ENCODE measurements around the gene AKT3. TPM values are rescaled to one million over a fixed set of nuclear protein-coding genes. Genes with fewer than 3 reads are reported as not detected.
"Not testable (repeated sequence)": the region's sequence is repeated elsewhere in the genome, so short reads cannot be mapped to it uniquely, and the experiment has no call there.

The AKT3 gene
- total RNA-seq, 1 experiment from 2014 or later = 133 TPM

DNA sequence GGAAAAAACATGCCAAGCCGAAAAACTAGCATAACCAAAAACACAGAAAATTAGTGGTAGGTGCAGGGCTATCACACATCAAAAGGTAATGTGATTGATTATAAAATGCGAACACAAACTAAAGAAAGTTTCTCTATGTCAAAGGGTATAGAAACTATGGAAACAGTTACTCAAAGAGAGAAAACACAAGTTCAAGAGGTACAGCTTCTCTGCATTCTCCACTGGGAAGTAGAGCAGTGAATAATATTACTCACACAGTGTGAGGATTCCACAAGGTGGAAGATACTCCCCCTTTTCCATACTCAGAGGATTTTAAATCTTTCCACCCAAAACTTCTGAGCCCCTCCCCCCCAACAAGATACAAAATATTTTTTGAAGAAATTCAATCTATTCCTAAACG is 18.6 kb downstream of the AKT3 start:
- DNase-seq = no peak
- ChIA-PET POLR2A (ENCODE audit: unreplicated experiment) (no interaction called here), CTCF (no interaction called here)
- no peak for TF ChIP-seq EZH2 (IDR thresholded peaks at IDR 0.05; ENCODE audit: low read depth)
- TF ChIP-seq, protein P1, sequence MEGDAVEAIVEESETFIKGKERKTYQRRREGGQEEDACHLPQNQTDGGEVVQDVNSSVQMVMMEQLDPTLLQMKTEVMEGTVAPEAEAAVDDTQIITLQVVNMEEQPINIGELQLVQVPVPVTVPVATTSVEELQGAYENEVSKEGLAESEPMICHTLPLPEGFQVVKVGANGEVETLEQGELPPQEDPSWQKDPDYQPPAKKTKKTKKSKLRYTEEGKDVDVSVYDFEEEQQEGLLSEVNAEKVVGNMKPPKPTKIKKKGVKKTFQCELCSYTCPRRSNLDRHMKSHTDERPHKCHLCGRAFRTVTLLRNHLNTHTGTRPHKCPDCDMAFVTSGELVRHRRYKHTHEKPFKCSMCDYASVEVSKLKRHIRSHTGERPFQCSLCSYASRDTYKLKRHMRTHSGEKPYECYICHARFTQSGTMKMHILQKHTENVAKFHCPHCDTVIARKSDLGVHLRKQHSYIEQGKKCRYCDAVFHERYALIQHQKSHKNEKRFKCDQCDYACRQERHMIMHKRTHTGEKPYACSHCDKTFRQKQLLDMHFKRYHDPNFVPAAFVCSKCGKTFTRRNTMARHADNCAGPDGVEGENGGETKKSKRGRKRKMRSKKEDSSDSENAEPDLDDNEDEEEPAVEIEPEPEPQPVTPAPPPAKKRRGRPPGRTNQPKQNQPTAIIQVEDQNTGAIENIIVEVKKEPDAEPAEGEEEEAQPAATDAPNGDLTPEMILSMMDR (conservative IDR thresholded peaks at IDR 0.05) = no peak
- Histone ChIP-seq H3K4me3 (no peak overlapping the region), H4K20me1 (ENCODE audit: insufficient read depth) (0 out of 2 replicates have a peak, but pooled peaks cover 9% of the 10 kb centered on the region), H3K27ac (no peak overlapping the region), H3K9me2 (ENCODE audit: insufficient read depth) (no peaks in the 10 kb centered on the region), H3K4me2 (no peak overlapping the region), H3K4me1 (replicated peaks; ENCODE audit: insufficient read depth) (no peaks in the 10 kb centered on the region), H3K79me2 (ENCODE audit: low read depth) (peaks cover 76% of the 10 kb centered on the region), H3K36me3 (ENCODE audit: low read depth) (peaks cover 28% of the 10 kb centered on the region), H3K27me3 (ENCODE audit: insufficient read depth, low read depth) (no peaks in the 10 kb centered on the region), H3K9me3 (ENCODE audit: insufficient read depth, low read depth) (peaks cover 20% of the 10 kb centered on the region), H3F3A (ENCODE audit: insufficient read depth, low read depth) (no peaks in the 10 kb centered on the region; the same call in 1 of the 2 replicates), H2AFZ (no peak overlapping the region)
- BruUV-seq (replicated peaks) = no TSS peak
- intact Hi-C loops (cut with micrococcal nuclease; ENCODE audit: unreplicated experiment) = no loop called here

DNA sequence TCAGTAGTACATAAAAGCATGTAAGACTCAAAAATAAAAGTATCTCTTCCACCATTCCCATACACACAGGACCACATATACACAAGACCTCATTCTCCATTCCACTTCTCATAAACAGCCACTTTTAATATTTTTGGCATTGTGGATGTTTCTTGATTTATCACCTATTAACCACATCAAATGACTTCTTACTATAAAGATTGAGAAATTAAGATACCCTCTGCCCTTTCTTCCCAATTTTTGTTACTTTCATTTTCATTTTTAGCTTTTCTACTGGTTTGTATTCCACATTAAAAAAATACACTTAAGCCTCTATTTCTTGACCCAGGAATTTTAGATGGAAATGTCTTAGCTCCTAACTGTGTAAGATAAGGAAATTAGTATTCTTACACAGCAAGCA is 22.8 kb downstream of the AKT3 start:
- Histone ChIP-seq H3K4me2 (no peak overlapping the region), H2AFZ (no peak overlapping the region), H3K4me1 (replicated peaks; ENCODE audit: insufficient read depth) (no peaks in the 10 kb centered on the region), H3F3A (ENCODE audit: insufficient read depth, low read depth) (no peaks in the 10 kb centered on the region), H3K27ac (no peak overlapping the region), H3K36me3 (ENCODE audit: low read depth) (peaks cover 20% of the 10 kb centered on the region), H4K20me1 (ENCODE audit: insufficient read depth) (0 out of 2 replicates have a peak, but pooled peaks cover 4% of the 10 kb centered on the region), H3K4me3 (no peak overlapping the region), H3K79me2 (ENCODE audit: low read depth) (peaks cover 80% of the 10 kb centered on the region), H3K27me3 (ENCODE audit: insufficient read depth, low read depth) (no peaks in the 10 kb centered on the region), H3K9me2 (ENCODE audit: insufficient read depth) (no peaks in the 10 kb centered on the region), H3K9me3 (ENCODE audit: insufficient read depth, low read depth) (peaks cover 5% of the 10 kb centered on the region; the same call in 1 of the 2 replicates)
- intact Hi-C loops (cut with micrococcal nuclease; ENCODE audit: unreplicated experiment) = no loop called here
- CTCF ChIA-PET = no interaction called here
- TF ChIP-seq, protein P1 (conservative IDR thresholded peaks at IDR 0.05) = no peak
- no peak for TF ChIP-seq EZH2 (IDR thresholded peaks at IDR 0.05; ENCODE audit: low read depth)
- no TSS peak for BruUV-seq (replicated peaks)
- no peak for DNase-seq
- POLR2A ChIA-PET (ENCODE audit: unreplicated experiment) = no interaction called here

DNA sequence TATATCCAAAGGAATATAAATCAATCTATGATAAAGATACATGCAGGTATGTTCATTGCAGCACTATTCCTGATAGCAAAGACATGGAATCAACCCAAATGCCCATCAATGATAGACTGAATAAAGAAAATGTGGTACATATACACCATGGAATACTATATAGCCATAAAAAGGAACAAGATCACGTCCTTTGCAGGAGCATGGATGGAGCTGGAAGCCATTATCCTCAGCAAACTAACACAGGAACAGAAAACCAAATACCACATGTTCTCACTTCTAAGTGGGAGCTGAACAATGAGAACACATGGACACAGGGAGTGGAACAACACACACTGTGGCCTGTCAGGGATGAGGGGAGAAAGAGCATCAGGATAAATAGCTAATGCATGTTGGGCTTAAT is 25.1 kb downstream of the AKT3 start:
- H3K27ac ChIP-seq; H2AFZ ChIP-seq; H3K9me3 ChIP-seq (ENCODE audit: insufficient read depth, low read depth); CTCF ChIA-PET; H3K4me1 ChIP-seq (replicated peaks; ENCODE audit: insufficient read depth); BruUV-seq (replicated peaks); intact Hi-C loops (cut with micrococcal nuclease; ENCODE audit: unreplicated experiment); DNase-seq; H3K4me3 ChIP-seq; H3K4me2 ChIP-seq; H3K27me3 ChIP-seq (ENCODE audit: insufficient read depth, low read depth); POLR2A ChIA-PET (ENCODE audit: unreplicated experiment); H3K9me2 ChIP-seq (ENCODE audit: insufficient read depth); H4K20me1 ChIP-seq (ENCODE audit: insufficient read depth); H3F3A ChIP-seq (ENCODE audit: insufficient read depth, low read depth): not testable (repeated sequence)
- peaks cover 26% of the 10 kb centered on the region for H3K36me3 ChIP-seq (ENCODE audit: low read depth)
- peaks cover 84% of the 10 kb centered on the region for H3K79me2 ChIP-seq (ENCODE audit: low read depth)

DNA sequence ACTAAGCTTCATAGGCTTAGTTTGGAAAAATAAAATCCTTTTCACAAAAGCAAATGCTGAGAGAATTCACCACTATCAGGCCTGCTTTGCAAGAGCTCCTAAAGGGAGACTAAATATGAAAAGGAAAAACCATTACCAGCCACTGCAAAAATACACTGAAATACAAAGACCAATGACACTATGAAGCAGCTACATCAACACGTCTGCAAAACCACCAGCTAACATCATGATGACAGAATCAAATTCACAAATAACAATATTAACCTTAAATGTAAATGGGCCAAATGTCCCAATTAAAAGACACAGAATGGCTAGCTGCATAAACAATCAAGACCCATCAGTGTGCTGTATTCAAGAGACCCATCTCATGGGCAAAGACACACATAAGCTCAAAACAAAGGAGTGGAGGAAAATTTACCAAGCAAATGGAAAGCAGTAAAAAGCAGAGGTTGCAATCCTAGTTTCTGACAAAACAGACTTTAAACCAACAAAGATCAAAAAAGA is 28.8 kb downstream of the AKT3 start:
- ChIA-PET POLR2A (ENCODE audit: unreplicated experiment) (no interaction called here), CTCF (no interaction called here)
- intact Hi-C loops (cut with micrococcal nuclease; ENCODE audit: unreplicated experiment) = no loop called here
- Histone ChIP-seq H3K27ac (no peak overlapping the region), H4K20me1 (ENCODE audit: insufficient read depth) (peaks cover 4% of the 10 kb centered on the region; the same call in 1 of the 2 replicates), H3K9me2 (ENCODE audit: insufficient read depth) (no peaks in the 10 kb centered on the region), H3K27me3 (ENCODE audit: insufficient read depth, low read depth) (no peaks in the 10 kb centered on the region), H3K4me3 (no peak overlapping the region), H3K36me3 (ENCODE audit: low read depth) (peaks cover 35% of the 10 kb centered on the region), H3K4me1 (replicated peaks; ENCODE audit: insufficient read depth) (no peaks in the 10 kb centered on the region), H3F3A (ENCODE audit: insufficient read depth, low read depth) (no peaks in the 10 kb centered on the region), H3K9me3 (ENCODE audit: insufficient read depth, low read depth) (peaks cover 9% of the 10 kb centered on the region), H2AFZ (no peak overlapping the region), H3K79me2 (ENCODE audit: low read depth) (peaks cover 75% of the 10 kb centered on the region), H3K4me2 (no peak overlapping the region)
- TF ChIP-seq, protein P1 (conservative IDR thresholded peaks at IDR 0.05) = no peak
- no peak for TF ChIP-seq EZH2 (IDR thresholded peaks at IDR 0.05; ENCODE audit: low read depth)
- no peak for DNase-seq
- BruUV-seq (replicated peaks) = no TSS peak

Data from PC-9 (cell line).